HG03139 (cell line): ENCODE measurements around the gene MPHOSPH10.
"Not testable (repeated sequence)": the region's sequence is repeated elsewhere in the genome, so short reads cannot be mapped to it uniquely, and the experiment has no call there.

Source experiments
- ATAC-seq: cut with Tn5 transposase; IDR thresholded peaks from one replicate; pipeline ENCODE4 v1.9.1; 2021; ENCODE audit not compliant: unreplicated experiment

MPHOSPH10 gene

GRCh38 chr2:71166812-71167211 lies 36.4 kb downstream of the MPHOSPH10 start:
- no peak for ATAC-seq

GRCh38 chr2:71173096-71173495 lies 42.7 kb downstream of the MPHOSPH10 start:
- ATAC-seq: no peak

GRCh38 chr2:71174207-71174606 lies 43.8 kb downstream of the MPHOSPH10 start:
- ATAC-seq: no peak

- ATAC-seq: not testable (repeated sequence)
These were observed 48.4 kb downstream of the MPHOSPH10 start for GRCh38 chr2:71178836-71179235.

- no peak for ATAC-seq
These were observed 50.9 kb downstream of the MPHOSPH10 start for GRCh38 chr2:71181316-71181715.

- not testable (repeated sequence) for ATAC-seq
These were observed 53.1 kb downstream of the MPHOSPH10 start for GRCh38 chr2:71183306-71184115.

GRCh38 chr2:71186973-71187372 lies 56.5 kb downstream of the MPHOSPH10 start:
- ATAC-seq: no peak

GRCh38 chr2:71187589-71187988 lies 57.2 kb downstream of the MPHOSPH10 start:
- ATAC-seq: no peak

- no peak for ATAC-seq
These were observed 60.5 kb downstream of the MPHOSPH10 start for GRCh38 chr2:71190656-71191569.

- ATAC-seq: no peak
These were observed 61.1 kb downstream of the MPHOSPH10 start for GRCh38 chr2:71191570-71191943.
